Brain microvascular endothelial cell (primary cell): ENCODE results near the gene RAPGEF1.
A peak's percentile ranks its signal among the peaks of the same experiment; 100 is the strongest.

Experiments used
- DNase-seq: peaks from one replicate; pipeline ENCODE4 v3.0.0-alpha.2; 2020
- H3K27ac ChIP-seq: fragments of 250-450 bp; sonication (Bioruptor Pico); 2 replicates; pipeline ENCODE4 v1.5.1; 2020; ENCODE audit warnings: mild to moderate bottlenecking, moderate library complexity
- H3K27me3 ChIP-seq: fragments of 250-450 bp; sonication (Bioruptor Pico); replicated peaks from 2 replicates; pipeline ENCODE4 v1.5.1; 2020; ENCODE audit warnings: mild to moderate bottlenecking
- H3K36me3 ChIP-seq: fragments of 250-450 bp; sonication (Bioruptor Pico); replicated peaks from 2 replicates; pipeline ENCODE4 v1.5.1; 2020; ENCODE audit warnings: mild to moderate bottlenecking
- H3K4me3 ChIP-seq: 2 replicates; pipeline ENCODE4 v1.5.1; 2011; ENCODE audit warnings: low read depth, mild to moderate bottlenecking, control low read depth, low read length, moderate library complexity
- CTCF ChIP-seq: IDR thresholded peaks from 2 replicates; pipeline ENCODE4 v1.5.1; 2011; ENCODE audit warnings: low read depth, mild to moderate bottlenecking, moderate library complexity, low read length, control low read depth, inconsistent platforms; ENCODE audit errors: missing control alignments
- in situ Hi-C: cut with HindIII; loops from 2 replicates; pipeline ENCODE4 v1.10.0; 2017; ENCODE audit warnings: low sequenced_read_pairs, low pct_ligation_motif_present

The RAPGEF1 gene

GRCh38 chr9:131677049-131677443 is 62.8 kb downstream of the RAPGEF1 start:
- H3K36me3 ChIP-seq = no peaks in the 10 kb centered on the region
- no peak for TF ChIP-seq CTCF
- DNase-seq = no peak
- no peaks in the 10 kb centered on the region for H3K27me3 ChIP-seq
- in situ Hi-C loops = no loop called here
- H3K4me3 ChIP-seq = no peak overlapping the region
- H3K27ac ChIP-seq = peak overlapping the region; percentile 84

DNA sequence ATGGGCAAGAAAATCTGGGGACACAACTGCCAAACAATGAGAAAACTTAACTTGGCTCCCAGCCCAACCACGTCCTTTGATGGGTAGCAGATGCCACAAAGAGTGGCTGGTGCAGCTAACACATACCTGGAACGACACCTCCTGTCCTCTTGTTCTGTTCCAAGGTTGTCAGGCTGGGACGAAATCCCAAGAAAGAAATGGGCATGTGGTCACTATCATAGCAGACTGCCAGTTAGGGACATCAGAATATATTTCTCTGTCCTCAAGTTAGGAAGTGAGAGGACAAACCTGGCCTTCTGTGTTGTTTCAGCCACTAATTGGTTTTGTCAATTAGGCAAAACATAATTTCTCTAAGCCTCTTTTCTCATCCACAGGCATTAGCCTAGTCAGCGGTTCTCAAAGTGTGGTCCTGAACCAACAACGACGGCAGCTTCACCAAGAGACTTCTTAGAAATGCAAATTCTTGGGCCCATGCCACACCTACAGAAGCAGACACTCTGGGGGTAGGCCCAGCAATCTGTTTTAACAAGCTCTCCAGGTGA is 63.4 kb downstream of the RAPGEF1 start:
- DNase-seq = no peak
- no peaks in the 10 kb centered on the region for H3K27me3 ChIP-seq
- no peak for TF ChIP-seq CTCF
- H3K27ac ChIP-seq = peak overlapping the region; percentile 84
- no peaks in the 10 kb centered on the region for H3K36me3 ChIP-seq
- in situ Hi-C loops = no loop called here
- no peak overlapping the region for H3K4me3 ChIP-seq

- no peaks in the 10 kb centered on the region for H3K36me3 ChIP-seq
- no peak for TF ChIP-seq CTCF
- no peak for DNase-seq
- H3K27me3 ChIP-seq = no peaks in the 10 kb centered on the region
- H3K27ac ChIP-seq = no peak overlapping the region
- no peak overlapping the region for H3K4me3 ChIP-seq
- in situ Hi-C loops = no loop called here
Observed at GRCh38 chr9:131675437-131676022, 64.3 kb downstream of the RAPGEF1 start.

GRCh38 chr9:131674425-131675421 is 65.2 kb downstream of the RAPGEF1 start:
- DNase-seq = no peak
- Histone ChIP-seq H3K36me3 (no peaks in the 10 kb centered on the region), H3K27ac (no peak overlapping the region), H3K27me3 (no peaks in the 10 kb centered on the region), H3K4me3 (no peak overlapping the region)
- in situ Hi-C loops = no loop called here
- TF ChIP-seq CTCF = no peak

DNA sequence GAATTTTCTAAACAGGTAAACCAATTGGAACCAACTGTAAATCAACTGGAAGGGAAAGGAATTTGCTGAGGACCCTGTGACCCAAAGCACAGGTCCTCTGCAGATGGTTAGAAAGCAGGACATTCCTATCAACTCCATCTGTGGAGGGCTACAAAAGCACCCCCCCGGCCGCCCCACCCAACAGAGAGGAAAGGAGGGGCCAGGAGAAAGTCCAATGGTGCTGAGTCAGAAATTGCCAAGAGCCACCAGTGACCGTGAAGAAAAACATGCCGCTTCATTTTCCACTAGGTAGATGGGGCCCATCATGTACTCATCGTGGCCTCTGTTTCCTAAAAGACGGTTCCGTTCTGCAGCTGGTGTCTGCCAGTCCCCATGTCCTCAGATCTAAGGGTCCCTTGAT is 66.3 kb downstream of the RAPGEF1 start:
- no peak for DNase-seq
- no peak for TF ChIP-seq CTCF
- in situ Hi-C loops = no loop called here
- no peaks in the 10 kb centered on the region for H3K27me3 ChIP-seq
- no peak overlapping the region for H3K4me3 ChIP-seq
- H3K36me3 ChIP-seq = no peaks in the 10 kb centered on the region
- H3K27ac ChIP-seq = no peak overlapping the region
